HG02610 (cell line): ENCODE data around the gene CCDC117.

Source experiments
- ATAC-seq: cut with Tn5 transposase; IDR thresholded peaks from one replicate; pipeline ENCODE4 v1.9.1; 2021; ENCODE audit warnings: mild to moderate bottlenecking, moderate library complexity; ENCODE audit not compliant: unreplicated experiment

CCDC117 gene

DNA sequence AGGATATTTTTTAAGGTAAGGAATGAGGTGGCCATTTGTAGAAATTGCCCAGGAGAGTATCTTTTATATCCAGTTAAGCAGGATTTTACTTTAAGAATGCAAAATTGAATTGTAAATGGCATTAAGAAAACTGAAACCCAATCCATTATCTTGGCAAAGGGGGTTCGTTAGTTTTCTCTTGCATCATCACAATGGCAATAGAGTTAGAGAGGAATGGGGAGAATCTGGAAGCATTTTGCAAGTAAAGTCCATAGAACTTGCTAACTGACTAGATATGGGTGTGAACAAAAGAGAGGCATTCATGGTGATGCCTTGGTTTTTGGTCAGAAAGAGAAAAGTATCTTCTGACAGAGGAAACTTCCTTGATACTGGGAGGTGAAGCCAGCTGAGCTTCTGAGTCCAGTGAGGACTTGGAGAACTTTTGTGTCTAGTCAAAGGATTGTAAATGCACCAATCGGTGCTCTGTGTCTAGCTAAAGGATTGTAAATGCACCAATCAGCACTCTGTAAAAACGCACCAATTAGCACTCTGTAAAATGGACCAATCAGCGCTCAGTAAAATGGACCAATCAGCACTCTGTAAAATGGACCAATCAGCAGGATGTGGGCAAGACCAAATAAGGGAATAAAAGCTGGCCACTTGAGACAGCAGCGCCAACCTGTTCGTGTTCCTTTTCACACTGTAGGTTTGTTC lies 3.6 kb upstream of the CCDC117 start:
- ATAC-seq, result no peak

DNA sequence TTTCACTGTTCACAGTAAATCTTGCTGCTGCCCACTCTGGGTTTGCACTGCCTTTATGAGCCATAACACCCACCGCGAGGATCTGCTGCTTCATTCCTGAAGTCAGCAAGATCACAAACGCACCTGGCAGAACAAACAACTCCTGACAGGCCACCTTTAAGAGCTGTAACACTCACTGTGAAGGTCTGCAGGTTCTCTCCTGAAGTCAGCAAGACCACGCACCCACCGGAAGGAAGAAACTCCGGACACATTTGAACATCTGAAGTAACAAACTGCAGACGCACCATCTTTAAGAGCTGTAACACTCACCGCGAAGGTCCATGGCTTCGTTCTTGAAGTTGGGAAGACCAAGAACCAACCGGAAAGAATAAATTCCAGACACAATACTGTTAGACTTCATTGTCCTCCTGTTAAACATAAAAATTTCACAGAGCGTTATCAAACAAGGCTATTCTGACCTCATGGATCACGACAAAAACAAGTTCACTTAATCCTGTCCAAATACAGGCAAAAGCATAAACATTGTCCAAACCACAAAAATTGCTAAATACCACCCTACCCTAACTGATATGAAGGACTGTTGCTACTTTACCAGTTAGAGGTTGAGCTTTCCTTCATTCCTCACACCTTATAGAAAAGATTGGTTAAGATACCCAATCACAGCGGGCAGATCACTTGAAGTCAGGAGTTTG lies 3.0 kb upstream of the CCDC117 start:
- ATAC-seq, result no peak

DNA sequence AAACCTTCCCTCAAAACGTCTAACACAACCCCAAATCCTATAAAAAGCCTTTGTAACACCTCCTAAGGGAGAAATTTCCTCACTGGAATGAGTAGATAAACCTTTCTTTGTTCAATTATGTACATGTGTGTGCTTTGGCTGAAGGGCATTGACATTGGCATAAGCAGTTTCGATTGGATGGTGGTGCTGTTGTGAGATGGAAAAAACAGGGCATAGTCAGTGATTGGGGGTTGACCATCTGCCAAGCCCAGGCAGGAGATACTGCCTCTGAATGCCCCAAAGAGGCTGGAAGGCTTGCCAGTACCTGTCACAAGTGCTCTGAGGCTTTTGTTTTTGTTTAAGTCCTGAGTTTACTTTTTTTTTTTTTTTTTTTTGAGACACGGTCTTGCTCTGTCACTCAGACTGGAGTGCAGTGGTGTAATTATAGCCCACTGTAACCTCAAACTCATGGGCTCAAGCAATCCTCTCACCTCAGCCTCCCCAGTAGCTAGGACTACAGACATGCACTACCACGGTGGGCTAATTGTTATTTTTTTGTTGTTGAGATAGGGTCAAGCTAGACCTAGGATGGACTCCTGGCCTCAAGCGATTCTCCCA lies 1.2 kb upstream of the CCDC117 start:
- ATAC-seq, result no peak

DNA sequence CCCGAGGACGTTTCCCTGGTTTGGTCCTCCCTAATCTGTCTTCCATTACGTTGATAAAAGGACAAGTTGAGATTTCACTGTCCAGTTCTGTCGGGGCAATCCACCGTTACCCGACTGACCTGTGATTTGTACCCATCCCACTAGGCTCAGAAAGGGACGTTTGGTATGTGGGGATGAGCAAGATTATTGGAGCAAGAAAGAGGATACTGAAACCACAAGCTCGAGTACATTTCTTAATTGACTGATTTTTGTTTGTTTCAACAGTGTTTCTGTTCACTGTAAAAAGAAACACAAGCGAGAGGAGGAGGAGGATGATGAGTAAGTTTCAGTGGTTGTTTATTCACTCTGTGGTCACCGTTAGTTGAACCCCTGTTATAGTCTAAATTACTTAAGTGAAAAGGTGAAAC lies 969 bp downstream of the CCDC117 start:
- peak; percentile 22 for ATAC-seq

DNA sequence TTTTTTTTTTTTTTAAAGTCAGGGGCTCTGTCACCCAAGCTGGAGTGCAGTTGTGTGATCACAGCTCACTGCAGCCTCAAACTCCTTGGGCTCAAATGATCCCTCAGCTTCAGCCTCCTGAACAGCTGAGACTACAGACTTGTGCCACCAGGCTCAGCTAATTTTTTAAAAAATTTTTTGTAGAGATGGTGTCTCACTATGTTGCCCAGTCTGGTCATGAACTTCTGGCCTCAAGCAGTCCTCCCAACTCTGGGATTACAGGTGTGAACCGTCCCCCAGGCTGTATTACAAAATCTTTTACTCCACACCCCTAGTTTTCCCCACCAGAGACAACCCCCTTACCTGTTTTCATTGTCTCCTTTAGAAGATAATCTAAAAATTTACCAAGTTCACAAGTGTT lies 1.9 kb downstream of the CCDC117 start:
- no peak for ATAC-seq

DNA sequence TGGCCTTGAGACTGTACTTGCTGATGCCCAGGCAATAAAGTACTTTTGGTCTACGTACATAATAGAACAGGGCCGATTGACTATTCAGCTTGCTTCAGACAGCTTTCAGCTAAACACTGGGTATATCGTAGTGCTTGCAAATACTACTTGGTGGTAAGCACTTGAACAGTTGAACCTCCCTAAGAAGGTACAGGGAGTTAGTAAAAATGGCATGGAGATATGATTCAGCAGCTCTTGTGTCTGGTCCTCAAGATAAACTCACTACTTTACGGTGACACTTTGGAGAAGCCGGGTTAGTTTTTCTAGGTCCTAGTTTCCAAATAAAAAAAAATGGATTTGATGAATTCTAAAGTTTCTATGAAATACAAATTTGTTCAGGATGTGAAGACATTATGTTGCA lies 7.3 kb downstream of the CCDC117 start:
- ATAC-seq, result no peak

DNA sequence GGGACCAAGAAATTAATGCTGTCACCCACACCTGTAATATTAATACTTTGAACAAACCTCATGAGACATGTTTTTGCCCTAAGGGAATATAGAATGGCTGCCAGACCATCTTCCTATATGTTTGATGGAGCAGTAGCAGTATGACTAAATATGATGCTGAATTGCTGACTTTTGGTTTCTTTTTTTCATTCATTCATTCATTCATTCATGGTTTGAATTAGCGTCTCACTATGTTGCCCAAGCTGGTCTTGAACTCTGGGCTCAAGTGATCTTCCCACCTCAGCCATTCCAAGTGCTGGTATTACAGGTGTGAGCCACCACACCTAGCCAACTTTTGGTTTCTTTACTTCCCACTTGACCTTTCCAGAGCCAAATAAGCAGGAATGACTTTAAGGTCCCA lies 7.8 kb downstream of the CCDC117 start:
- ATAC-seq, result no peak

DNA sequence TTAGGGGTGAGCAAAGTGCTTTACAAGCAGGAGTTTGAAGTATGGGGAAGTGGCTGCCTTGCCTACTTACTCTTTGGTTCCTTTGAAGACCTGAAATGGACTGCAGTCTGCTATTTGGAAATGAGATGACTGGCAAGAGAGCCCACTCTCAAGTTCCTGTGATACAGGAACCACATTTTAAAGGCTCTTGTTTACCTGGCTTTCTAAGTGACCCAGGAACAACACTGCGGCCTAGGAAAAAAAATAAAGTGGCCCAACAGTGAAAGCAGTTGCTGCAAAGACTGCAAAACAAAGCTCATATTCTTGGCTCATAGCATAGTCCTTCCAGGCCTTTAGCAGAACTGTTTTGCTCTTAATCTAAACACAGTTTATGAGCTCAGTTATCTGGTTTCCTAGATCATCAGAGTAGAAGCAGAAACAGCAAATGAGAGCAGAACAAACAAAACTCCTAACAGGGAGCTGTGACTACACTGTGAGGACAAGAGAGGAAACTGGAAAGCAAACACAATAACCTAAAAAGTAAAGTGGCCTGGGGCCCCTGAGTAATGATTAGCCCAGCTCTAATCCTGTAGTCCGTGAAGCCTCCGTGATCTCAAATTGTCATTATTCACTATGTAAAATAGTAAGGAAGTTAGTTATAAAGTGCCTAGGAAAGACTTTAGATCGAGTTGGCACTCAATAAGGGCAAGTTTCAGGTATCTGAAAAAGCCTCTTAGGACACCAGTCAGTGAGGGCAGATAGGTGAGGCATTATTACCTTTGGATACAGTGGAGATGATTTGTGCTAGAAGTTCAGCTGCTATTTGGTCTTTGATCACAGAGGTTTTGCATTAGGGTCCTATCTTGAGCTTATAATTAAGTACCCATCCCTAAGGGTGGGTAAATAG lies 11.5 kb downstream of the CCDC117 start:
- ATAC-seq, result no peak

DNA sequence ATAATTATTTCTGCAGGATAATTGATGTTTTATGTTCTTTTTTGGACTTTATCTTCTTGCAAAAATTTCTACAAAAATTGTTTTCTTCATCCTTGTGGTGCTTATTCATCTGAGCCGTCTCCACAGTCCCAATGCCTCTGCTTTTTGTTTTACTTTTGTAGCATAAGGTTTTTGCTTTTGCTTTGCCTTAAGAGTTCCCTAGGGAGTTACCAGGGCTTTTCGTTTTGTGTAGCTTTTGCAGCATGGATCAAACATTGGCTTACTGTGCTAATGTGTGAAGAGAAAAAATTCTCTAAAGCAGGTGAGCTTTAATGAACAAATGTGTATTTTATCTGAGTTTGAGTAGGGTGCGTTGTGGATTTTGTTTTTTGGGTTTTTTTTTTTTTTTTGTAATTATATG lies 16.1 kb downstream of the CCDC117 start:
- ATAC-seq, result no peak

DNA sequence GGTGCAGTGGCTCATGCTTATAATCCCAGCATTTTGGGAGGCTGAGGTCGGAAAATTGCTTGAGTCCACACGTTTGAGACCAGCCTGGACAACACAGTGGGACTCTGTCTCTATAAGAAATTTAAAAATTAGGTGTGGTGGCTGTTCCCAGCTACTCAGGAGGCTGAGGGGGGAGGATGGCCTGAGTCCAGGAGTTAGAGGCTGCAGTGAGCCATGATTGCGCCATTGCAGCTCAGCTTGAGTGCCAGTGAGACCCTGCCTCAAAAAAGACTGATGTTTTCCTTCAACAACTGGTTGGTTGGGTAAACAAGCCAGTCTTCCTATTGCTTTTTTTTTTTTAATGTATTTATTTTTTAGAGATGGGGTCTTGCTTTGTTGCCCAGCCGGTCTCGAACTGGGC lies 18.6 kb downstream of the CCDC117 start:
- no peak for ATAC-seq

DNA sequence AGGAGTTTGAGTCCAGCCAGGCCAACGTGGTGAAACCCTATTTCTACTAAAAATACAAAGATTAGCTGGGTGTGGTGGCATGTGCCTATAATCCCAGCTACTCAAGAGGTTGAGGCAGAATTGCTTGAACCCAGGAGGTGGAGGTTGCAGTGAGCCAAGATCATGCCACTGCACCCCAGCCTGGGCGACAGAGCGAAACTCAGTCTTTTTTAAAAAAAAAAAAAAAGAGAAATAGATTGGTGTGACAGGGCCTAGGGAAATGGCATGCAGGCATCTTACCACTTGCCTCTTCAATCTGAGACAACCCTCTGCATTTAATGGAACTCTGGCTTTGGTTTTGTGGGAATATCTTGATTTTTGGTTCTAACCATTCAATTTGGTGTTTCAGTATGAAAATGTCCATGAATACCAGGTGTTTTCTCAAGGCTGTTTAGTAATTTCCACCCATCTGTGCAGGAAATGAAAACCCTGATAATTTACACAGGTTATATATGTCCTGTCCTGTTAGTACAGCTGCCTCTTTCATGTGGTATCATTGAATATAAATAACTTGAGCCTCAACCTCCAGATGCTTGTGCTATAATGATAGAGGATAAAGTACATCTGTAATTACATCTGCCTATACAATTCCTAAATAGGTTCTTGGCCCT lies 19.5 kb downstream of the CCDC117 start:
- ATAC-seq, result peak; percentile 58

DNA sequence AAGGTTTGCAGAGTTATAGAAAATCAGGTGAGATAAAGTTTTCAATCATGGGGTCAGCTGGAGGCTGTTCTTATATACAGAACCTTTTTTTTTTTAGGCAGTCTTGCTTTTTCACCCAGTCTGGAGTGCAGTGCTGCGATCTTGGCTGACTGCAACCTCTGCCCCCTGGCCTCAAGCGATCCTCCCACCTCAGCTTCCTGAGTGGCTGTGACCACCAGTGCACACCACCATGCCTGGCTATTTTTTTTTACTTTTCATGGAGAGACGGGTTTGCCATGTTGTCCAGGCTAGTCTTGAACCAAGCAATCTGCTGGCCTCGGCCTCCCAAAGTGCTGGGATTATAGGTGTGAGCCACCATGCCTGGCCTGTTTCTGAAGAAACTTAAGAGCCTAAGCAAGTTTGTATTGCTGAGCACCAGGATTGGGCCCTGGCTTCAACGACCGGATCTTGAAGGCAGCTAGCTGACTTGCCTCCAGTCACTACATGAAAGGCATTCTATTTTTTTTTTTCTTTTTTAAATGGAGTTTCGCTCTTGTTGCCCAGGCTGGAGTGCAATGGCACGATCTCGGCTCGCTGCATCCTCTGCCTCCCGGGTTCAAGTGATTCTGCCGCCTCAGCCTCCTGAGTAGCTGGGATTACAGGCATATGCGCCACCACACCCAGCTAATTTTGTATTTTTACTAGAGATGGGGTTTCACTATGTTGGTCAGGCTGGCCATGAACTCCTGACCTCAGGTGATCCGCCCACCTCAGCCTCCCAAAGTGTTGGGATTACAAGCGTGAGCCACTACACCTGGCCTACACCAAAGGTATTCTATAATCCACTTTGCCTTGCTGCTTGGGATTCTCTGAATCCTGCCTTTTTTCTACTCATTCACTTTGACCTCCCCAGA lies 20.2 kb downstream of the CCDC117 start:
- peak; percentile 16 for ATAC-seq

DNA sequence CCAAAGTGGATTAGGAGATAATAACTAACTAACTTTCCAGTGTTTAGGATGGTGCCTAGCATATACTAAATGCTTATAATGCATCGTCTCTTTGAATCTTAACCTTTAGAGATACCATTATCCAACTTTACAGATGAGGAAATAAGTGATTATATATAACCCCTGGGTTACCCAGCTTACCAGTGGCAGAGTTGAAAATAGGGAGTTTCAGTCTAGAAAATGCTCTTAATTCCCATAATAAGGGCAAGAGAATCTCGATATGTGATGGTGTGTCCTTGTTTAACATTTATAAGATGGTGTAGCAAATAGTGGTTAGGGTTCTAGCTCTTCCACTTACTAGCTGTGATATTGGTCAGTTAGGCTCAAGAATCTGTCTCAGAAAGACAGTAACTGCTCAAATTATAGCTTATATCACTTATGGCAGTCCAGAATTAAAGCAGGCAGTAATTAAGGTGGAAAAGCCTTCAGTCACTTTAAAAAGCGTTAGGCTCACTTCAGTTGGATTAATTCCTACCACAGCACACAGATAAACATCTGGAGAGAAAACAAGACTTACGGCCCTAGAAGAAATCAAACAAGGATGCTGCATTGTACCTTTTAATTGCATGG lies 21.6 kb downstream of the CCDC117 start:
- no peak for ATAC-seq

DNA sequence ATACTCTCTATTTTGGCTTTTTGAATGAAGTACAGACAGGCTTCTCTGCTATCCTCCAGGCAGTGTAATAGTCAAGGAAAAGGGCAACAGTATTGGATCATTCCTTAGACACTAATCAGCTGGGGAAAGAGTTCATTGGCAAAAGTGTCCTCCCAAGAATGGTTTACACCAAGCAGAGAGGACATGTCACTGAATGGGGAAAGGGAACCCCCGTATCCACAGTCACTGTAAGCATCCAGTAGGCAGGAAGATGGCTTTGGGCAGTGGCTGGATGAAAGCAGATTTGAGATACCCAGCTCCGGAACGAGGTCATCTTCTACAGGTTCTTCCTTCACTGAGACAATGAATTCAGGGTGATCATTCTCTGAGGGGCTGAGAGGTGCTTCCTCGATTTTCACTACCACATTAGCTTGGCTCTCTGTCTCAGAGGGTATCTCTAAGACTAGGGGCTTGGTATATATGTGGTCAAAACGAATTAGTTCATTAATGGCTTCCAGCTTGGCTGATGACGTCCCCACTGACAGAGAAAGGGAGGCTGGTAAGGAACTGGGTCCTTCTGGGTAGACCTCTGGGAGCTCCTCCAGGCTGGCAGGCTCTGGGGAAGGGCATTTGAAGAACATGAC lies 22.7 kb downstream of the CCDC117 start:
- ATAC-seq, result no peak

DNA sequence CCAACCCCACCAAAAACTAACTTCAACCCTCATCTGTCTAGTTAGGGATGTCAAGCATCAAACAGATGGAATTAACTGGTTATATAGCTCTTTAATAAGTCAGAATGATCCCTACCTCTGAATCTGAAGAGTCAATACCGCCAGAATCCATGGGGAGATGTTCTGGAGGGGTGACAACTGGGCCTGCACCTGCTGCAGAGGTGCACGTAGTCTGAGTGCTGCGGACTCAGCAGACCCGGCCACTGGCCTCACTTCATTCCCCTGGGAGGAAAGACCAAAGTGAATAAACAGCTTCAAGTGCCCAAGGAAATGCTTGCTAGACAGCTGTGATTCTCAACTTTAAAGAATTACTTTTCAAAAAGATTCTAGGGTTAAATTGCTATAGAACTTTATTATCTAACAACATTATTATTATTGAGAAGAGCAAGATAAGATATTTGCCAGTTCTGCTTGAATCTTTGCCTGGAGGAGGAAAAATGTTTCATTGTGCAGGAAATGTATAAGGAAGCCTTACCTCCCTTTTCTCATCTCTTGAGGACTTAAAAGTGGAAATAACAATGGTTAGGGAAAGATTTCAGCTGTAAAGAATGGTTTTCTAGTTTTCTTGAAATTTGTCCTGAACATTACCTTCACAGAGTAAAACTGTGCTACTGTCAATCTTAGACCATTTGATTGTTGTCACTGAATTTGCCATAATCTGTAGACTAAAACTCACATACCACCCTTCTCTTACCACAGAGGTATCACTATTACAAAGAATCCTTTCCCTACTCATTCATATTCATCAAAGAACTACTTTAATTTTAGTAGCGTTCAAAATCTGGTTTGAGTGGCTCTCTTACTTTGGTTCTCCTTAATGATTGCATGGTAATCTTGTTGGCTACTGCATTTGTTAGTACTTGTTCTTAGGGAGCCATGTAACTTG lies 23.7 kb downstream of the CCDC117 start:
- no peak for ATAC-seq

DNA sequence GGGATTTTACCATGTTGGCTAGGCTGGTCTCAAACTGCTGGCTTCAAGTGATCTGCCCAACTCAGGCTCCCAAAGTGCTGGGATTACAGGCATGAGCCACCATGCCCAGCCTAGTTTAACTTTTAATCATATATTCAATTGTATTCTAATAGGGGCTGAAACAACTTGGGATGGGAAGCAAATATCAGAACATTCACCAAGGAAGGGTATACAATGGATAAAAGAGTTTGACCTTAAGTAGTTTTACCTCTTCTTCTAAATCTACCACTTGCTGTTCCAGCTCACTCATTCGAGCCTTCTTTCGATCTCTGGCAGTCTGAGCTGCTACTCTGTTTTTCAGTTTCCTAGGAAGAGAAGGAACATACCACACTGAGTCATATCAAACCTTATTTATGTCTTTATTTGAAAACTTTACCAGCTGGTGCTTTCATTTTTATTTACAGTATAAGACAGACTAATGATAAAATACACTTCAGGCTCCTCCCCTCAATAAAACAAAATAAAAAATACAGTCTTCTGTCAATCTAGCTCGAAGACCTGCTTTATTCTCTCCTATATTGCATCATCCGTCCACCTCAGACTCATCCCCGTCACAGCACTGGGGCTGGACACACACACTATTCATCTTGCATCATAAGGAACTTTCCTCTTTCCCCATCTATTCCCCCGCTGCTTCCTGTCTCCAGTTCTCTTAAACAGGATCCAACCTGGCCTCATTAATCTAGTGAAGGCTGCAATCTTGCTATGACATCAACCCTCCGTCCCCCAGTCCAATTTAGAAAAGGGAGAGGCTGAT lies 26.5 kb downstream of the CCDC117 start:
- no peak for ATAC-seq
